Measurements from ENCODE around the gene AJM1. TPM values are rescaled to one million over a fixed set of nuclear protein-coding genes. Genes with fewer than 3 reads are reported as not detected.

The AJM1 gene
- total and polyA plus RNA-seq, 7 donors: 1.3 to 4.9 (median 2.0) TPM

DNA sequence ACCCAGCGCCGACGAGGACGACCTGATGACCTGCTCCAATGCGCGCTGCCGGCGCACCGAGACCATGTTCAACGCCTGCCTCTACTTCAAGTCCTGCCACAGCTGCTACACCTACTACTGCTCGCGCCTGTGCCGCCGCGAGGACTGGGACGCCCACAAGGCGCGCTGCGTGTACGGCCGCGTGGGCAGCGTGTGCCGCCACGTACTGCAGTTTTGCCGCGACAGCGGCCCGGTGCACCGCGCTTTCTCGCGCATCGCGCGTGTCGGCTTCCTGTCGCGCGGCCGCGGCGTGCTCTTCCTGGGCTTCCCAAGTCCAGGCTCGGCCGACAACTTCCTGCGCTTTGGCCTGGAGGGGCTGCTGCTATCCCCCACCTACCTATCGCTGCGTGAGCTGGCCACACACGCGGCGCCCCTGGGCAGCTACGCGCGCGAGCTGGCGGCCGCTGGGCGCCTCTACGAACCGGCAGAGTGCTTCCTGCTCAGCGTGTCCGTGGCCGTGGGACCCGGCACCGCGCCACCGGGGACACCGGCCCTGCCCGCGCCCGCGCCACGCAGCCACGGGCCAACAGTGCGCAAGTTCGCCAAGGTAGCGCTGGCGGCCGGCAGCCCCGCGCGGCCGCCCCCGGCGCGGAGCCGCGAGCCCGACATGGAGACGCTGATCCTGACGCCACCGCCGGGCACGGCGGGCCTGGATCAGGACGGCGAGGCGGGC lies 4.3 kb downstream of the AJM1 start:
- TF ChIP-seq, protein P1, sequence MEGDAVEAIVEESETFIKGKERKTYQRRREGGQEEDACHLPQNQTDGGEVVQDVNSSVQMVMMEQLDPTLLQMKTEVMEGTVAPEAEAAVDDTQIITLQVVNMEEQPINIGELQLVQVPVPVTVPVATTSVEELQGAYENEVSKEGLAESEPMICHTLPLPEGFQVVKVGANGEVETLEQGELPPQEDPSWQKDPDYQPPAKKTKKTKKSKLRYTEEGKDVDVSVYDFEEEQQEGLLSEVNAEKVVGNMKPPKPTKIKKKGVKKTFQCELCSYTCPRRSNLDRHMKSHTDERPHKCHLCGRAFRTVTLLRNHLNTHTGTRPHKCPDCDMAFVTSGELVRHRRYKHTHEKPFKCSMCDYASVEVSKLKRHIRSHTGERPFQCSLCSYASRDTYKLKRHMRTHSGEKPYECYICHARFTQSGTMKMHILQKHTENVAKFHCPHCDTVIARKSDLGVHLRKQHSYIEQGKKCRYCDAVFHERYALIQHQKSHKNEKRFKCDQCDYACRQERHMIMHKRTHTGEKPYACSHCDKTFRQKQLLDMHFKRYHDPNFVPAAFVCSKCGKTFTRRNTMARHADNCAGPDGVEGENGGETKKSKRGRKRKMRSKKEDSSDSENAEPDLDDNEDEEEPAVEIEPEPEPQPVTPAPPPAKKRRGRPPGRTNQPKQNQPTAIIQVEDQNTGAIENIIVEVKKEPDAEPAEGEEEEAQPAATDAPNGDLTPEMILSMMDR (IDR thresholded peaks at IDR 0.05): no peak
- H3K36me3 ChIP-seq (ENCODE audit: insufficient read depth in 1 of 2, low read depth in 1 of 2): peaks cover 0 to 15% of the 10 kb centered on the region in 2 donors
- H3K27ac ChIP-seq: no peak overlapping the region
- H3K4me3 ChIP-seq: peak overlapping the region; percentile 81
- DNase-seq: no peak
- ATAC-seq: no peak
- H3K4me1 ChIP-seq: peaks cover 23% of the 10 kb centered on the region
- H3K27me3 ChIP-seq (ENCODE audit: insufficient read depth in 3 of 3, low read length in 2 of 3): peaks cover 0 to 24% (median 8%) of the 10 kb centered on the region in 3 donors
- WGBS, 3 donors: 21 to 41% (median 26%) methylated on average over 82 to 98 of the region's 98 CpGs
- no peaks in the 10 kb centered on the region for H3K9me3 ChIP-seq
- intact Hi-C loops (cut with DNase I): loop anchor here (5.0 to 10.0 kb wide), 5 partner anchors 81 to 181 kb away; partner anchors contain the start of genes ABCA2 (in 2 of the 2), C8G (in 1 of the 2) and FBXW5 (in 1 of the 2)

DNA sequence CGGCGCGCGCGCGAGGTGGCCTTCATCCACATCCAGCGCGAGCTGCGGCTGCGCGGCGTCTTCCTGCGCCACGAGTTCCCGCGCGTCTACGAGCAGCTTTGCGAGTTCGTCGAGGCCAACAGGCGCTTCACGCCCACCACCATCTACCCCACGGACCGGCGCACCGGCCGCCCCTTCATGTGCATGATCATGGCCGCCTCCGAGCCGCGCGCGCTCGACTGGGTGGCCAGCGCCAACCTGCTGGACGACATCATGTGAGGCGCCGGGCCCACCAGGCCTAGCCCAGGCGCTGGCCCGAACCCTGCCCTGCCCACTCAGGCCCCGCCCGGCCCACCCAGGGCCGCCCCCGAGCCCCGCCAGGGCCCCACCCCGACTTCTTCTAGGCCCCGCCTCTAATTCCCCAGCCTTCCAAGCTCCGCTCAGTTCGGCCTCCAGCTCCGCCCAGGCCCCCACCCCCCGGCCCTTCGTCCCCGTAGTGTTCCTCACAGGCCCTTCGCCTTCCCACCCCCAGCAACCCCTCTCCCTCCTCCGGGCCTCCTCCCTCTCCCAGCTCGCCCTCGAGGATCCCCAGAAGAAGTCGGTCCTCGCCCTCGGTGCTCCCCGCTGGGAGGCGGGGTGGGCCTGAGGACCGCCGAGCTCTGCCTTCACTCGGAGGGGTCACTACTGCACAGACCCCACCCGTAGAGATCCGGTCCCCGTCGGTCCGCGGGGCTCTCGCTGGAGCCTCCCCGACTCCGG lies 5.0 kb downstream of the AJM1 start:
- Histone ChIP-seq H3K9me3 (no peaks in the 10 kb centered on the region), H3K4me3 (peak overlapping the region; percentile 81), H3K27ac (peak overlapping the region; percentile 91), H3K36me3 (ENCODE audit: insufficient read depth in 1 of 2, low read depth in 1 of 2) (peaks cover 0 to 21% of the 10 kb centered on the region in 2 donors), H3K4me1 (peaks cover 30% of the 10 kb centered on the region), H3K27me3 (ENCODE audit: insufficient read depth in 3 of 3, low read length in 2 of 3) (peaks cover 0 to 24% (median 8%) of the 10 kb centered on the region in 3 donors)
- no peak for ATAC-seq
- DNase-seq: peak; percentile 68 to 75
- intact Hi-C loops (cut with DNase I): loop anchor here (5.0 to 10.0 kb wide), 5 partner anchors 80 to 180 kb away; partner anchors contain the start of genes ABCA2 (in 2 of the 2), C8G (in 1 of the 2) and FBXW5 (in 1 of the 2)
- TF ChIP-seq, protein P1 (IDR thresholded peaks at IDR 0.05): no peak
- WGBS, 3 donors: 3 to 11% (median 9%) methylated on average over 54 to 74 of the region's 75 CpGs

DNA sequence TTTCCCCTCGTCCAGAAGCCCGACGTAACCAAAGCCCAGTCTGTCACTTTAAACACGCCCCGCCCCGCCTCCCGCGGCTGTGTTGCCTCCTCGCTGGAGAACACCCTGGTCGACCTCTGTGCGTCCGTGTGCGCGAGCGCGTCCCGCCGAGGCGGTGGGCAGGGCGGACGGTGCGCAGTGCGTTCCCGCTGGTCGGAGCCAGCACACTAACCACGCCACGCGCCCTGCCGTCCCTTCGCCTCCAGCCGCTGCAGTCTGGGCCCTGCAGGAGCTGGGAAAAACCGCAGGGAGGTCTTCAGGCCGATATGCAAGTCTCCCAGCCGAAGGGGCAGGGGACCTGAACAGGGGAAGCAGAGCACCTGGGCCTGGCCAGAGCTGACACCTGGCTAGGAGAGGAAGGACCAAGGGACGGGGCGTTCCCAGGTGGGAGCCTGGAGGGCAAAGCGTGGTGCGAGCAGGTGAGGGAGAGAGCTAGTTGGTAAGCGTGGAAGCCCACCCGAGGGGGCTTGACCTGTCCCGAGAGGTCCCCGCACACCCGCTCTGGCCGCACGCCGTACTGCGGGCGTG lies 5.6 kb downstream of the AJM1 start:
- peaks cover 30% of the 10 kb centered on the region for H3K4me1 ChIP-seq
- DNase-seq (peak; percentile 90 to 92), ATAC-seq (peak; percentile 37 to 51 (median 42))
- intact Hi-C loops (cut with DNase I): loop anchor here (5.0 to 10.0 kb wide), 5 partner anchors 79 to 179 kb away; partner anchors contain the start of genes ABCA2 (in 2 of the 2), C8G (in 1 of the 2) and FBXW5 (in 1 of the 2)
- H3K27ac ChIP-seq: peak overlapping the region; percentile 91
- H3K27me3 ChIP-seq (ENCODE audit: insufficient read depth in 3 of 3, low read length in 2 of 3): peaks cover 0 to 24% (median 8%) of the 10 kb centered on the region in 3 donors
- peak overlapping the region; percentile 81 for H3K4me3 ChIP-seq
- peaks cover 0 to 21% of the 10 kb centered on the region in 2 donors for H3K36me3 ChIP-seq (ENCODE audit: insufficient read depth in 1 of 2, low read depth in 1 of 2)
- no peaks in the 10 kb centered on the region for H3K9me3 ChIP-seq
- TF ChIP-seq, protein P1 (IDR thresholded peaks at IDR 0.05): no peak
- 0 to 1% (median 1%) methylated on average over 41 to 48 of the region's 48 CpGs for WGBS, 3 donors

DNA sequence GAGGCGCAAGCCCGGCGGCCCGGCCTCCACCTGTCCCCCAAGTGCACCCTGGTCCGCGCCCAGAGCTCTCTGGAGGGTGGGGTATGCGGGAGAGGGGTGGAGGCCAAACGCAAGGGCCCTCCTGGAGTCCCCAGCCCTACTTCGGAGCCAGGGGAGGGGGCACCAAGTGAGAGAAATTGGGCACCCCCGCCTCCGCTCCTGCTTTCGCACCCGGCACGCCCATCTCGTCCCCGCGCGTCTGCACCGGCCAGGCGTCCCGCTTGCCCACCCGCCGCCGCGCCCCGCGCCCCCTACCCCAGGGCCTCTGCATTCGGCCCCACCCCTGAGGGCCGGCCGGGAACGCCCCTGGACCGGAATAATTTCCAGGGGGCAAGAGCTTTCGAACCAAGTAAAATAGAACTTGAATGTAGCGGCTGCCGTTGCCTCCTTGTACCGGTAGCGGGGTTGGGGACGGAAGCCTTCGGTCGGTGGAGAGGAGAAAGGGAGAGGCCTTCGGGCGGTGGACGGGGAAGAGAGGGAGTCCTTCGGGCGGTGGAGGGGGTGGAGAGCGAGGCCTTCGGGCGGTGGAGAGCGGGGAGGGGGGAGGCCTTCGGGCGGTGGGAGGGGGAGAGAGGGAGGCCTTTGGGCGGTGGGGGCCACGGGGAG lies 6.2 kb downstream of the AJM1 start:
- Histone ChIP-seq H3K36me3 (ENCODE audit: insufficient read depth in 1 of 2, low read depth in 1 of 2) (peaks cover 0 to 21% of the 10 kb centered on the region in 2 donors), H3K27me3 (ENCODE audit: insufficient read depth in 3 of 3, low read length in 2 of 3) (peaks cover 0 to 24% (median 8%) of the 10 kb centered on the region in 3 donors), H3K4me3 (peak overlapping the region; percentile 81), H3K27ac (peak overlapping the region; percentile 91), H3K9me3 (no peaks in the 10 kb centered on the region), H3K4me1 (peaks cover 30% of the 10 kb centered on the region)
- TF ChIP-seq, protein P1 (IDR thresholded peaks at IDR 0.05): no peak
- ATAC-seq: peak; percentile 27 to 52 (median 34)
- WGBS, 3 donors: 0 to 1% (median 1%) methylated on average over 21 to 52 of the region's 53 CpGs
- intact Hi-C loops (cut with DNase I): loop anchor here (5.0 to 10.0 kb wide), 5 partner anchors 79 to 179 kb away; partner anchors contain the start of genes ABCA2 (in 2 of the 2), C8G (in 1 of the 2) and FBXW5 (in 1 of the 2)
- DNase-seq: no peak
